GM12878 (cell line): ENCODE data around the gene IL17RE.

ENCODE experiments used
- CHD1 ChIP-seq: IDR thresholded peaks from 2 replicates; pipeline ENCODE4 v1.6.1; 2012; ENCODE audit warnings: low read depth, low read length, improper control_type of control experiment
- ESRRA ChIP-seq: IDR thresholded peaks from 2 replicates; pipeline ENCODE4 v1.6.1; 2012; ENCODE audit warnings: mild to moderate bottlenecking, low read length, improper control_type of control experiment
- EZH2 ChIP-seq: IDR thresholded peaks from 2 replicates; pipeline ENCODE4 v1.6.1; 2012; ENCODE audit warnings: low read depth, mild to moderate bottlenecking, control low read depth, inconsistent platforms, low read length, borderline replicate concordance; ENCODE audit not compliant: control insufficient read depth
- NRF1 ChIP-seq: conservative IDR thresholded peaks from 2 replicates; pipeline ENCODE4 v1.6.1; 2011; ENCODE audit warnings: mild to moderate bottlenecking, low read depth, low read length, improper control_type of control experiment
- POLR2AphosphoS5 ChIP-seq: IDR thresholded peaks from 2 replicates; pipeline ENCODE4 v1.6.1; 2011; ENCODE audit warnings: mild to moderate bottlenecking, low read length, inconsistent platforms
- SIN3A ChIP-seq: IDR thresholded peaks from 2 replicates; pipeline ENCODE4 v1.6.1; 2012; ENCODE audit warnings: low read depth, low read length, improper control_type of control experiment
- TAF1 ChIP-seq: IDR thresholded peaks from 2 replicates; pipeline ENCODE4 v1.6.1; 2011; ENCODE audit warnings: mild to moderate bottlenecking, low read depth, low read length, borderline replicate concordance
- TF ChIP-seq, protein P1 (sequence below): IDR thresholded peaks from 2 replicates; pipeline ENCODE4 v1.6.1; 2011; ENCODE audit warnings: mild to moderate bottlenecking, low read depth, low read length, moderate library complexity; ENCODE audit not compliant: insufficient replicate concordance

DNA sequence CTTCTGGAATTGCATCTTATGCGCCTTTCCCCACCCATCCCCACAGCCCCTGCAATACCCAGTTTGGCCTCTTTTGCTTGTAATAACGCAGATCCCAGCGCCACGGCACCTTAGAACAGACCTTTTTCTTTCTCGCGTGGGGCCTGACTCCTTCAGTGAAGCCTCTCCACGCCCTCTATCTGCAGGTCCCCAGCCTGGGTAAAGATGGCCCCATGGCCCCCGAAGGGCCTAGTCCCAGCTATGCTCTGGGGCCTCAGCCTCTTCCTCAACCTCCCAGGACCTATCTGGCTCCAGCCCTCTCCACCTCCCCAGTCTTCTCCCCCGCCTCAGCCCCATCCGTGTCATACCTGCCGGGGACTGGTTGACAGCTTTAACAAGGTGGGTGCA lies 31.6 kb downstream of the IL17RE start:
- no peak for TF ChIP-seq ESRRA
- no peak for TF ChIP-seq NRF1
- TF ChIP-seq, protein P1, sequence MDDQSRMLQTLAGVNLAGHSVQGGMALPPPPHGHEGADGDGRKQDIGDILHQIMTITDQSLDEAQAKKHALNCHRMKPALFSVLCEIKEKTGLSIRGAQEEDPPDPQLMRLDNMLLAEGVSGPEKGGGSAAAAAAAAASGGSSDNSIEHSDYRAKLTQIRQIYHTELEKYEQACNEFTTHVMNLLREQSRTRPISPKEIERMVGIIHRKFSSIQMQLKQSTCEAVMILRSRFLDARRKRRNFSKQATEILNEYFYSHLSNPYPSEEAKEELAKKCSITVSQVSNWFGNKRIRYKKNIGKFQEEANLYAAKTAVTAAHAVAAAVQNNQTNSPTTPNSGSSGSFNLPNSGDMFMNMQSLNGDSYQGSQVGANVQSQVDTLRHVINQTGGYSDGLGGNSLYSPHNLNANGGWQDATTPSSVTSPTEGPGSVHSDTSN, result no peak
- no peak for TF ChIP-seq CHD1
- no peak for TF ChIP-seq SIN3A
- TF ChIP-seq EZH2, result no peak
- no peak for TF ChIP-seq TAF1
- TF ChIP-seq POLR2AphosphoS5, result no peak
